NCI-H2081 (cell line): ENCODE data around the gene VOPP1.

Source experiments
- DNase-seq, 2 experiments: peaks; one replicate each; lab custom pipeline; 2025; lab: John Stamatoyannopoulos, UW

Gene VOPP1

DNA sequence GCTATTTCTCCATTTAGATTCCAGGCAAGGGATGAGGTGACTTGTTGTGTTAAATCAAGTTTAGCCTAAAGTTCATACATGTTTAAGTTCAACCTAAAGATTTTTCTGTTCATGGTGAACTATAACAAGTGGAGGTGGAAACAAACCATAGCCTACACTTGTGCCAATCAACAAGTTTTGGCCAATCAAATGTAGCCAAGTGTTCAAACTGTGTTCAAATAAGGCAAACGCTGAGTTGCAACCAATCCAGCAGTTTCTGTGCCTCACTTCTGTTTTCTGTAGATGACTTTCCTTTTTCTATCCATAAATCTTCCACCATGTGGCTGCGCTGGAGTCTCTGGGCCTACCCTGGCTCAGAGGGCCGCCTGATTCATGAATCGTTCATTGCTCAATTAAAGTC lies 4.5 kb upstream of the VOPP1 start:
- DNase-seq, result no peak

DNA sequence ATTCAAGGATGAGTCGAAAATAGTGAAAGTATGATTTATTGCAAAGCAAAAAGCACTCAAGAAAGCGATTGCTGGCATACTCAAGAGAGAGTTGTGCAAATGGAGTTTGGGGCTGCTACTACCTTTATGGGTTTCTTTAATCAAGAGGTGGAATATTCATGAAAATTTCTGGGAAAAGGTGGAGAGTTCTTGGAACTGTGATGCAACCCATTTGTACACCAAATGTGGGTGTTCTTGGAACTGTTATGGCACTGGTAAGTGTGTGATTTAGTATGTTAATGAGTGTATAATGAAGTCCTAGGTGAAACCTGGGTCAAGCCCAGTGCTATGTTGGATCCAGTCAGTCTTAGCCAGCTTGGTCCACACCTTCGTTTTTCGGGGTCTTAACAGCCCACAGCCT lies 3.4 kb upstream of the VOPP1 start:
- DNase-seq, result no peak

DNA sequence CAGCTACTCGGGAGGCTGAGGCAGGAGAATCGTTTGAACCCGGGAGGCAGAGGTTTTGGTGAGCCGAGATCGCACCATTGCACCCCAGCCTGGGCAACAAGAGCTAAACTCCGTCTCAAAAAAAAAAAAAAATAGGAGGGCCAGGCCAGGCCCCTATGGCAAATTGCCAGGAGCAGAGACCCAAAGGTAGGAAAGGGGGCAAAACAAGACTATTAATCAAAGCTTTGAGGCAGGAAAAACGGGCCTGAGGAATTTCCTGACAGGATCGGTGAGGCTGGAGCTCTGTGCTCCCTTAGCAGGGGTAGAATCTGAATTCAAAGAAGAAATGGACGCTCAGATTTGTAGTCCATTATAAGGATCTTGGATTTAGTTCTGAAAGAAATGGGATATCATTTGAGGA lies 2.8 kb upstream of the VOPP1 start:
- DNase-seq, result no peak

DNA sequence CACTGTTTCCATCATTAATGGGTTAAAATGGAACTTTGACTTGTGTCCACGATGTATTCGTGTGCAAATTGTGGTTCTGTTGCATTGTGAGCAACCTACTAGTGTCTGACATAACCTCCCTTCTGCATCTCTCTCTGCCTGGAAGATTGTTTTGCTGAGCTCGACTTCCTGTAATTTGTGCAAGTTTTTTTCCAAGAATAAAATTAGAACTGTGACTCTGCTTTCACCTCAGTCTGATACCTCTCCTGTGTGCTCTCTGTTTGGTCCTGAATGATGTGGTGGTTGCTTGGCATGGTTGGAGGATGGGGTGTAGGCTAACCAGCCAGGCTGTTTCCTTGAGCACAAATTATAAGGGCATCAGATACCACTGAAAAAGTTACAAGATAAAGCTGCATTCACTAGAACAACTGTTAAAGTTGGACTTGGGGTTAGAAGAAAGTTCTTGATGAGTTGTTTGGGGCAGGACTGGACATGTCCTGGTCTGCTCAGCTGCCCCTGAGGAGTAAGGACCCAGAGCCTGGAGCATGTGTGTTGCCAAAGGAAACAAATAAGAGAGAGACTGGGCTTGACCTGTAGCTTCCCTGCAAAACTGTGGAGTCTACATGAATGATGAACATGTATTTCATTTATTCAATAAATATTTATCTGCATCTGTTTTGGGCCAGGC lies 1.9 kb upstream of the VOPP1 start:
- no peak for DNase-seq

DNA sequence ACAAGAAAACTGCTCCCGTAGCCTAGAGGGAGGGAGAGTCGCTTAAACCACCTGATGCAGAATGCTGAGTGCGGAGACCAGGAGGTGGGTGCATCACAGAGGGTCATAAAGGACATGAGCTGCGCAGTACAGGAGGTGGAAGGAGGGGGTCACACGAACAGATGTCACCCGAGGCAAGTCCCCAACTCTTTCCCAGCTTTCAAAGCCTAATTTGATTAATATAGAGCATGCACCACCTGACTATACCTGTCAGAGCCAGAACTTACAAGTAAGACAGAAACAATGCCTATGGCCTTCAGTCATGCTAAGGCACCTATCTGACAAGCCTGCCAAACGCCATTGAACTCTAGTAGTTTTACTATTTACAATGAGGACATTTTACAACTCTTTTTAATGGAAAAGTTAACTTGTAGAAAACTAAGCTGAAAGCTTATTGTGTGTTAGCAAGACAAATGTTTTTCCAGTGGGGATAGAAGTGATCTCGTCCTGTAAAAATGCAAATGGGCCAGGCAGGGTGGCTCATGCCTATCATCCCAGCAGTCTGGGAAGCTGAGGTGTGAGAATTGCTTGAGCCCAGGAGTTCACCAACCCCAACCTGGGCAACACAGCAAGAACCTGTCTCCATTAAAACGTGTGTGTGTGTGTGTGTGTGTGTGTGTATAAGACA lies 1.1 kb upstream of the VOPP1 start:
- no peak for DNase-seq

DNA sequence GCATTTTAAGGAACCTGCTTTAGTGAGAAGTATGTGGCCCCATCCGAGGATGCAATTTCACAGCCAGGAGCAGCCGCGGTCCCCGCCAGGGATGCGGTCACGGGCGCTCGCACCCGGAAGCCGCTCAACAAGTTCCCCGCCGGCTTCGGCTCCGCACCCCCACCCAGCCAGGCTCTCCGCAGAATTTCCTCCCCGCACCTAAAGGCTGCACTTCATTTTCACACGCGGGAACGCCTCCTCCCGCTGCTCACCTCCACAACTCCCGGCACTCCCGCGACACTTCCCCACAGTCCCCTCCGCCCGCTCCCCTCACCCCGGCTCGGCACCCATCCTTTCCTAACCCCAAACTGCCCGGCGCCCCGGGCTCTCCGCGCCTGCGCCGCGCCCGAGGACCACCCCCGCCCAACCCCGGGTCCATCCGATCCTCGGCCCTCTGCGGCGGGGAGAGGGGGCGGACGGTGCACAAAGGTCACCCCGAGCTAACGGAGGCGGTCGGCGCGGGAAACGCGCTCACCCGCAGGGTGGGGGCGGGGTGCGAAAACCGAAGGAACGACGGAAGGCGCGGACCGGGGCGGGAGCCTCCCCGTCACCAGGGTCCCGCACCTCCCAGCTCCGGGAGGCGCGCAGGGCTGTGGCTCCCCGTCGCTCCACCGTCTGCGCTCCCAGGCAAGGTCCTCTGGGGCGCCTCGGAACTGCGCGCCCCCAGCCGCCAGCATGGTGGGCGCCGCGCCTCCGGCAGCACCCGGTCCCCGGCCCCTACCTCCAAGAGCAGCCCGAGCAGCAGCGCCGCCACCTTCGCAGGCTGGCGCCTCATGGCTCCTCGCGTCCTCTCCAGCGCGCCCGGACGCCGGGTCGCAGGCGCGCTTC lies 558 bp downstream of the VOPP1 start:
- peak; percentile 49 to 60 for DNase-seq

DNA sequence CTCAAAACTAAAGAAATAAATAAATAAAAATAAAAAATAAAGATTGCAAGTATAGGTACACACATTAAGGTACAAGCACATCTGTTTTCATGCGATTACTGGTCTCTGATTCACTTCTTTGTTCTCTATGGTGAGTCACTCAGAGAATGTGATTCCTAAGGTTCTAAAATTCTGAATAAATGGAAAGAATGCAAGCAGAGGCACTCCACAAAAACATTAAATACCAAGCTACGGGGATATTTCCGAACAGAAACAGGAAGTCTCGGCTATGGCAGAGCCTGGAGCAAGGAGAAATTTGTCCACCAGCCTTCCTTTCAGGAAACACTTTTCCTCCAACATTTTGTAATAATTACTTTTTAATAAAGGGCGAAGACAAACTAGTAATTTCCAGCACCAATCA lies 1.4 kb downstream of the VOPP1 start:
- no peak for DNase-seq

DNA sequence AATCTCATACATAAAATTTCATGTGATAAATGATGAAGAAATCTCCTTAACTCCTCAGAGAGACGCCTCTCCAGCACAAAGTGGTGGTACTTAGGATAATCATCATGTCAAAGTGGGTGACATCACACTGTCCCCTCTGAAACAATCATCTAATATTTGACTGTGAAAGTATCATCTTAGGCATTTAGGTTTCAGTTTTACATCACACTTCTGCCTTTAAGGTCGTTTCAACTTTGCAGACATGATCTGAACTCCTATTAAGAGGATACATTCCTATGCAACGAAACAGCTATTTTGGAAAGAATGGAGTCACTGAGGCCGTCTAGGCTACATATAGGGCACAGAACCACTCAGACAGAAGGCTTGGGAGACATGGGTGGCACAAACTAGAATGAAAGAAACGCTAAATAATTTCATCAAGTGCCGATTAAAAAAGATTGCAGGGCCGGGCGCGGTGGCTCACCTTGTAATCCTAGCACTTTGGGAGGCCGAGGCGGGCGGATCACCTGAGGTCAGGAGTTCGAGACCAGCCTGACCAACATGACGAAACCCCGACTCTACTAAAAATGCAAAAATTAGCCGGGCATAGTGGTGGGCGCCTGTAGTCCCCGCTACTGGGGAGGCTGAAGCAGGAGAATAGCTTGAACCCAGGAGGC lies 2.0 kb downstream of the VOPP1 start:
- no peak for DNase-seq

DNA sequence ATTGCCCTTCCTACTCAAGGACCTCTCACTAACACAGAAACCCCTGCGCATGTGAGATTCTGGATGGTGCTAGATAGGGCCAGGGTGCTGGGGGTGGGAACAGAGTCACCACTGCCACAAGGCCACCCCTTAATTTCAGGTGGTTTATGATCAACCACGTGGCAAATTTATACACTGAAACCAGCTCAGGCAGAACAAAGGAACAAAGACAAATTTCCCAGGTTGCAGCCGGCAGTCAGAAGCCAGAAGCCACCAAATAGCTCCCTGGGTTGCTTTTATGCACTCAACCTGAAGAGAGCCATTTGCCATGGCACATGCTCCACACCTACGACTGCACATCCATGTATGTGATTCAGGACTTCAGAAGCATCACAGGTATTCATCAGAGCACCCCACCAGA lies 2.5 kb downstream of the VOPP1 start:
- peak; percentile 45 to 81 for DNase-seq

DNA sequence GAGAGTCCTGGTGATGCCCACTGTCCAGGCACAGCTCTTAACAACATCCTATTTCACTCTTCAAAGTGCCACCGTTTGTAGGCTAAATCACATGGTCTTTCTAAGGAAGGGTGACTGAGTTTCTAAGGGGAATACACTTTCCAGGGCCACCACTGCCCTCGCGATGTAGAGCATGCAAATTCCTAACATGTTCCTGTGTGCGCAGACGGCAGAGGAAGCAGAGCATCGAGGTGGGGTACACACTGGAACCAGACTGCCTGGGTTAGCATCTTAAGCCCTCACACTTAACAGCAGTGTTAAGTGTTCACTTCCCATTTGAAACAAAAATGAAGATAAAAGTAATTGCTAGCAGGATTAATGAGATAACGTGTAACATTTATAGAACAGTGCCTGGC lies 3.0 kb downstream of the VOPP1 start:
- DNase-seq, result no peak

DNA sequence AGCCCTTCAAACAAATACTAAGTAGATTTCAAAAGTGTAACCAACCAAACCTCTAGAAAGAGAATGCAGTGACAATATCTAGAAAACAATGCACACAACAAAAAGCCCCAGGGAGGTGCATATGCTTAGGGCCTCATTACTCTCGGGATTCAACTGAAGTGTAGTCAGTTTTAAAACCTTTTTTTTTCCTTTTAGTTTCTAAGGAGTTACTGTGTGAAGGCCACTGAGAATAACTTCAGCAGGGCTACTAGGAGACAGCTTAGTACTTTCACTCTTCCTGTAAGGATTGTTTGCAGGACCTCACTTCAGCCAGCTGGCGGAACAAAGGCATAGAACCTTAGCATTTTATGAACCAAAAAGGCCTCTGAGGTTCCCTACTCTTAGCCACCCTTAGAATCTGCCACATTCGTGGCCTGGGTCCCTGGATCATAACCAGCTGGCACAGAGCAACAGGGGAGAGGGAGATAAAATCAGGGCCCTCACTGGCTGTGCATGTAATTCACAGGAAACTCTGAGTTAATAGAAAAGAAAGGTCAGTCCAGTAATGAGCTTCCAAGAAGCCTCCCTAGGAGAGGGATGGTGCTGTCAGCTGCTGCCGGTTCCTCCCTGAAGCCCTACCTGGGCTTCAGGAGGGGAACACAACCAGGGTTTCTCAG lies 3.6 kb downstream of the VOPP1 start:
- DNase-seq, result peak in 1 of 2 experiments; percentile 30

DNA sequence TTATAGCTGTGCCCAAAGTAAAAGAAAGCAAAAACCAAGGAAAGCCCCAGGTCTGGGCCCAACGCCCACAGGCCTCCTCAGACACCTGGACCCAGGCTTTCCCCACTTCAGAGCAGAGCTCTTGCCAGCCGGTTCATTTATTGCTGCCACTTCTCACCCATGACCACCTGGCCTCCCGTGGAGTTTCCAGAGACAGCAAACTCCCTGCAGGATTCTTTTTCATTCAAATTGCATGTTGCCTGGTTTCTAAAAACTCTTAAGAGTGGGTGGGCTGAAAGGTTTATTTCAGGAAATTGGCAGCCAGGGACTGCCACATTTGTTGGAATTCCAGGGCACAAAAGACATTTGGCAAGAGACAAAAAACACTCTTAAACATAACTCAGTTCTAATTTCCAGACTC lies 4.7 kb downstream of the VOPP1 start:
- DNase-seq, result peak; percentile 19 to 47

DNA sequence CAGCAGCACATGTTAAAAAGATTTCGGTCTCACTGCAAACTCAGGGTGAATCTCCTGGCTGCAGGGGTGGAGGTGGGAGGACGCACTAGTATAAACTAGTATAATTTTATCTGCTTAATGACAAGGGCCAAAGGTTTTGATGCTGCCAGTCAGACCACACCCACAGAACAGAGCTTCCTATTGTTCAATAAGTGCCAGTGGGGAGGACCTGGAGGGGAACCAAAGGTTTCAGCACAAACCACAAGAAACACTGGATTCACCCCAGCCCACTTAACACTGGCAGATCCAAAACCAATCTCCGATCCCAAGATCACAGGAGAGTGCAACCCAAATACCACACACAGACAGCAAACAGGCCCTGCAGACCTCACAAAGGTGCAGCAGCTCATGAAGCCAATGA lies 6.6 kb downstream of the VOPP1 start:
- no peak for DNase-seq

DNA sequence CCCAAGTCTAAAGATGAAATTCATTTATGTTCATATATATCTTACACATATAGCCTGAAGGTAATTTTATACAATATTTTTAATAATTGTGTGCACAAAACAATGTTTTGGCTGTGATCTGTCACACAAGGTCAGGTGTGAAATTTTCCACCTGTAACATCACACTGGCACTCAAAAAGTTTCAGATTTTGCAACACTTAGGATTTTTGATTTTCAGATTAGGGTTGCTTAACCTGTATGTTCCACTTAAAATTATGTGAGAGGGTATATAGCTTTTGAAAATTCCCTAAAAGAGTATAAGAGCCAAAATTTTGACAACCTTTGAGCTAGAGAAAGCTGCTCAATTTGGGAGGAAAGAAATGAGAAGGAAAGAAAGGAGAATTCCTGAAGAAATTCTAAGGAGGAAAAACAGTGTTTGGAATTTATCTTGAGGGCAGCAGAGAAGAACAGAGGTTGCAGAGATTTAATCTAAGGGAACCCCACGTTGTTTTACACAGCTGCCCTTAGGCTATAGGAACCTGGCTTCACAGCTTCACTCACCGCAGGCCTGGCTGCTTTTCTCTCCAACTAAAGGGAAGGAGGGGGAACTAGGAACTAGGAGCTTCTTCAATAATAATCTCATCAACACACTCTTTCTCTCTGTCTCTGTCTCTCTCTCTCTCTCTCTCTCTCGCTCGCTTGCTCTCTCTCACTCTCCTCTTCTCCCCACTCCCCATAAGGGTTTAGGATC lies 8.5 kb downstream of the VOPP1 start:
- no peak for DNase-seq

DNA sequence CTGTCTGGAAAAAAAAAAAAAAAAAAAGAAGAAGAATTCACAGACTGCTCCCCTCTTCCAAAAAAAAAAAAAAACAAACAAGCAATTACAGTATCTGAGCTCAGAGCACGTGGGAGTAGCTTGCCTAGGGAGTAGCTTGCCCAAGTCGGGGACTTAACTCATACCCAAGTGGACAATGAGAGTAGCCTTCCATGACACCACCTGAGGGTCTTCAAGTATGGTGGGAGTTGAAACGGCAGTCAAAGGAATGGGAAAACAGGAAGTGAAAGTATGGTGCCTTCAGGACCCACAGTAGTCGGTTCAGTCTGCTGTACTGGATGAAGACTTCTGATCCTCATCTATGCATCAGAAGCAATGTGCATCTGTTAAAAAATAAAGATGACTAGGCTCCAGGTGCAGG lies 10.6 kb downstream of the VOPP1 start:
- no peak for DNase-seq

DNA sequence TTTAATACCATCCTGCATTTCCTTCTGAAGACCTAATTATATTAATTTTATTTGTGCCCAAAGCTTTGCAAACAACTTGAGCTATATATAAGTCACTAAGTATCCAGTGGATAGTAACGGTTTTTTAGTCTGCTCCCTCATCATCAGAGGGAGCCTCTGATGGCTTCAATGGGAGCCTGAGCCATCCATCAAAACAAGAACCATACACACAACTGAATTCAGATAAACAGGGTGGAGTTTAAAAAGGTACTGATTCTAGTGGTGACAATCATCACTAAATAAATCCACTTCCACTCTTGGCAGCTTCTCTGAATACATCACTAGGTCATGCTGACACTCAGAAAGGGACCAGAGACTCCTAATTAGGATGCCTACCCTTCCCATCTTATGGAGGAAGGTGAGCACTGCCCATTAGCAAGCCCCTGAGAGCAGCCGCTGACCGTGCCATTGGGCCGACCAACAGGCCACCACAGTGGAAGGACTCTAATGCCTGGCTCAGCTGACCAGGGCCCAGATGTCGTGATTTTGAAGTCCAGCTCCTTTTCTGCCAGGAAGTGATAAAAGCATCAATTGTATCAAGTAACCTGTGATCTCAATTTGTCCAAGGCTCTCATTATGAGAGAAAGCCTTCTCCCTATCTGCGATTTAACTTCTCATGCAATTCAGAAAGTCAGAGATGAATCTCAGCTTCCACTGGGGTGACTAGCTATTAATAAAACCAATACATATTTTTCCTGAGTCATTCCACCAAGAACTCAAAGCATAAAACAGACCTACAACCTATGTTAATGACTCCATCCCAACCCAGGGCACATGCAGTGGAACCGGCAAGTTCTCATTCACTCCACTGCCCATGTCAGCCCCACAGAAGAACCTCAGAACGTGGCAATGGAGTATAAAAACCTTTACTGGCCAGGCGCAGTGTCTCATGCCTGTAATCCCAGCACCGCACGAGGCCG lies 13.1 kb downstream of the VOPP1 start:
- DNase-seq, result no peak

DNA sequence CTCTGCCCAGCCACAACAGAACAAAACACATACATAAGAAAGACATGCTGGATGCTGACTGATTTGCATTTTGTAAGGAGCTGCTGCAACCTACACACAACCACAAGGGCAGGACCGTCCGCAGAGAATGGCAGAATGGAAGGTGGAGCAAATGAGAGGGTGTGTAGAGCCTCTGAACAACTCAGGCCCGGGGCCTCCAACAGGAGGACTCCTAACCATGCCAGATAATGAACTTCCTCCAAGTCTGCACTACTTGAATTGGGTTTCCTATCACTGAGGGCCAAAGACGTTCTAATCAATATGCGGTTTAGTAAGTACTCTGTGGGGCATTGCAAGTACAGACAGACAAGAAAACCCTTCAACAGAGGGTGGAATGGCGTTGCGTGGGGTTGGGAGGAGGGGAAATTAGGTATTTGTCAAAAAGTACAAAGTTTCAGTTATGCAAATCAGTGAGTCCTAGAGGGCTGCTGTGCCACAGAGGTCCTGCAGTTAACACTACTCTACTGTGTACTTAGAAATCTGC lies 14.6 kb downstream of the VOPP1 start:
- DNase-seq, result no peak

DNA sequence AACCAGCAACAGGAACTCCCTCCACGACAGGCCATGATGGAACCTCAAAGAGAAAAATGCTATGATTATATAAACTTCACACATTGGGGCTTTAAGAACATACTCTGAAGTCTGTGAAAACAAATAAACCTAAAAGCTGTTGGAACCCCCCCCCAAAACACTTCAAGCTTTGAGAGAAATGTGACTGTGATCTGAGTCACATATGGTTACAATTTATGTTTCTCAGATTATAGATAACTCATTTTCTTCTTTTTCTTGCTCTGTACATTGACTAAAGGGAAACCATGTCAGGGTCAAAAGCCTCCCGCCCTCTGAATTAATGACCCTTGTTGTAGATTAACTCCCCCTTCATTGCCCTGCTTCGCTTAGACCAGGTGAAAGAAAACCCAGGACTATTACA lies 15.8 kb downstream of the VOPP1 start:
- no peak for DNase-seq

DNA sequence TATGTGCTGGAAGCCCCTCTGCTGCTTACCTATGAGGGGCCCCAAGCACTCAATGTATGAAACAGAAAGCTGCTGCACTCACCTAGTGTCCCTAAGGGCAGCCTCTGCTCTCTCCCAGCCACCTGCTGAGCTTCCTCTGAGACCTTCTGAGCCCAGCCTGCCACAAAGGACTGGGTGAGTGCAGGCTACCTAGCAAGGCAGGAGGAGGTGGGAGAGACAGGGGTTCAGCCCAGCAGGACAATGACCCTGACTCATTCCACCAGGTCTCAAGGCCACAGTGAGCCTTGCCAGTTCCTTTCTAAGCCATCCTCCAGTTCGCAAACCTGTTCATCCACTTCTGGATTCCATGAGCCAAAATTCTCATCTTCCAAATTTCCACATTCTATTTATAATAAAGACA lies 16.3 kb downstream of the VOPP1 start:
- no peak for DNase-seq

DNA sequence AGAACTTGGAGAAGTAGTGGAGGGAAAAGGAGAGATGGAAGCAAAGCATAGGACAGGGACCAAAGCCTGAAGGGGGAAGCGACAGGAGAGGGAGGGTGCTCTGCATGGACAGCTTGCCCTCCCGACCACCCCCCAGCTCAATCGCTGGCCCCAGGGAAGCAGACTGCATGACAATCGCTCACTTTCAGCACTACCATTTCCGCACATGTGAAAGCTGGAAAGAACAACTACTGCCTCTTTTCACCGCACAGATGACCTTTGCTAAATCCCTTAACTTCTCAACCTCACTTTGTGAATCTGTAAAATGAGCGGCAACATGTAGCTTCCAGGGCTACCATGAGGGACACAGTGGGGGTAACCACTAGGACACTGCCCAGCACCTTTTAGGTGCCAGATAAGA lies 17.1 kb downstream of the VOPP1 start:
- no peak for DNase-seq
